Spleen (tissue), 7 donors: ENCODE measurements around the gene TRAFD1.

Source experiments
- CTCF ChIP-seq, 11 experiments: fragments of 200-600 bp in 7 of 11; fragments of 450-650 bp in 4 of 11; sonication (generic) in 4 of 11; IDR thresholded peaks in 8 of 11; conservative IDR thresholded peaks in 3 of 11; 1 replicate in 7 of 11; 2 replicates in 4 of 11; pipeline versions ENCODE4 v1.4.0 to v1.8.0; 2016 to 2021; ENCODE audit warnings: antibody characterized with exemption in 11 of 11, inconsistent platforms in 4 of 11, mild to moderate bottlenecking in 1 of 11
- POLR2A ChIP-seq, 3 donors: fragments of 450-650 bp; IDR thresholded peaks; one replicate each; pipeline ENCODE4 v1.5.1; 2017; ENCODE audit warnings: antibody characterized with exemption in 3 of 3, mild to moderate bottlenecking in 1 of 3
- donor health status: DM: no; HTN: no; CAD: no; lungs with moderate emphysema.
- donor health status: DM: no; HTN: no; CAD: no.
- donor health status: DM: no; HTN: no; CAD: no.

GRCh38 chr12:112164011-112164660 lies 38.8 kb downstream of the TRAFD1 start:
- TF ChIP-seq CTCF (IDR thresholded peaks at IDR 0.05 in 8 of 11, conservative IDR thresholded peaks at IDR 0.05 in 3 of 11): no peak
- TF ChIP-seq POLR2A (IDR thresholded peaks at IDR 0.05): no peak
